Astrocyte of the spinal cord (primary cell): Measurements from ENCODE around the gene RARG.
A peak's percentile ranks its signal among the peaks of the same experiment; 100 is the strongest.

Source experiments
- DNase-seq: peaks from one replicate; pipeline ENCODE4 v3.0.0; 2011; ENCODE audit warnings: low read depth, low spot score
- H3K4me3 ChIP-seq: 2 replicates; pipeline ENCODE4 v1.5.1; 2011; ENCODE audit warnings: low read depth, mild to moderate bottlenecking, low read length, moderate library complexity
- in situ Hi-C: cut with HindIII; loops from 2 replicates; pipeline ENCODE4 v1.10.0; 2017; ENCODE audit warnings: low sequenced_read_pairs
- TF ChIP-seq, protein P1 (sequence below): IDR thresholded peaks from 2 replicates; pipeline ENCODE4 v1.5.1; 2012; ENCODE audit warnings: low read depth, mild to moderate bottlenecking, low read length, inconsistent platforms

Gene RARG

DNA sequence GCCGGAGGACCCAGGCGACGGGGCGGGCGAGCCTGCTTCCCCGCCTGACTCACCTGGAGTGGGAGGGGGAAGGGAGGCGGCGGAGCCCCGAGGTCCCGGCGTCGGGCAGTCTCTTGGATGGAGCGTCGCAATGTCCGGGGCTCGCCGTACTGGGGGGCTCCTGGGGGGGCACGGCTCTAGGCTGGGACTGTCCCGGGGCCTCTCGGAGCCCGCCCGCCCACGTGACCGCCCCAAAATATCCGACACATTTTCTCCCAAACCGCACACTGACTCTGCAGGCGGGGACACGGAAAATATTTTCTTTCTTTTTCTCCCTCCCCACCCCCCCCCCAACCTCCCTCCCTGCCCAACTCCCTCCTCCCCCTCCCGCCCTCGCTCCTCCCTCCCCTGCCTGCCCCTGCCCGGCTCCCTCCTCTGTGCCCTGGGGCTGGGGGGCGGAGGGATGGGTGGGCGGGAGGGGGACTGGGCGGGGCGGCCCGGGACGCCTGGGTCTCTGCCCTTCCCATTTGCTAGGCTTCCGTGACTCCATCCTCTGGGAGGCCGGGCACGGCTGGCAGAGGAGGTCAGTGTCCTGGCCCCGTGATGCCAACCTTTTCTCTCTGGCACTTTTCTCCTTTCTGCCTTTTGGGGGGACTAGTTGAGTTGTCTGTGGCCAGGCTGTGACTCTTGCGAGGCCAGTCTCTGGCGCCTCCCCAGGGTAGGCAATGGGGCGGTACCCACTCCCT is at the start of gene RARG:
RARG (minus strand) TSS at position 289 of the 725 bp plus-strand sequence. CDS start 4,664 bp downstream, outside the sequence.
- no peak for DNase-seq
- TF ChIP-seq, protein P1, sequence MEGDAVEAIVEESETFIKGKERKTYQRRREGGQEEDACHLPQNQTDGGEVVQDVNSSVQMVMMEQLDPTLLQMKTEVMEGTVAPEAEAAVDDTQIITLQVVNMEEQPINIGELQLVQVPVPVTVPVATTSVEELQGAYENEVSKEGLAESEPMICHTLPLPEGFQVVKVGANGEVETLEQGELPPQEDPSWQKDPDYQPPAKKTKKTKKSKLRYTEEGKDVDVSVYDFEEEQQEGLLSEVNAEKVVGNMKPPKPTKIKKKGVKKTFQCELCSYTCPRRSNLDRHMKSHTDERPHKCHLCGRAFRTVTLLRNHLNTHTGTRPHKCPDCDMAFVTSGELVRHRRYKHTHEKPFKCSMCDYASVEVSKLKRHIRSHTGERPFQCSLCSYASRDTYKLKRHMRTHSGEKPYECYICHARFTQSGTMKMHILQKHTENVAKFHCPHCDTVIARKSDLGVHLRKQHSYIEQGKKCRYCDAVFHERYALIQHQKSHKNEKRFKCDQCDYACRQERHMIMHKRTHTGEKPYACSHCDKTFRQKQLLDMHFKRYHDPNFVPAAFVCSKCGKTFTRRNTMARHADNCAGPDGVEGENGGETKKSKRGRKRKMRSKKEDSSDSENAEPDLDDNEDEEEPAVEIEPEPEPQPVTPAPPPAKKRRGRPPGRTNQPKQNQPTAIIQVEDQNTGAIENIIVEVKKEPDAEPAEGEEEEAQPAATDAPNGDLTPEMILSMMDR = no peak
- in situ Hi-C loops = no loop called here
- H3K4me3 ChIP-seq = peak within 1 kb of the TSS; percentile 56

DNA sequence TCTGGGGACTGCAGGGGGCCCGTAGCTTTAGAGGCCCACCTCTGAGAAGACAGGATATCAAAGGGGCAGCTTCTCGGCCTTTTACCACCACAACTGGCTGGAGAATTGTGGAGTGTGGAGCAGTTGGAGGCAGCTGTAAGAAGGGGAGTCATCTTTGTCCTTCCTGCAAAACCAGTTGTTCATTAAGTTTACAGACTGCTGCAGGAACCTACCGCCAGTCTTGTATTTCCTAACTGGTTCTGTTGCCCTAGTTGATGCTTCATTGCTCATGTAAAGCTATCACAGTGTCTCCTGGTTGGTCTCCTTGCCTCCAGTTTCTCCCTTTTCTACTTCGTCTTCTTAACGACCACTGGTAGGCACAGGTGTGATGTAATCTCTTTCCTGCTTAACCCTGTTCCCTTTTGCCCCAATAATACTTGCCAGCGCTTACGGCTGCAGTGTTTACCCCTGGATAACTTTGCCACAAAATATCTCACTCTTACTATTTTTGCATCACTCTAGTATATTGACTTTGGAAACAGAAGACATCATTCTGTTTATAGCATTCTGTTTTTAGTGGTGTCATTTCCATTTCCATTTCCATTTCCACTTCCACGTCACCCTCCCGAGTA is 48.0 kb upstream of the RARG start:
- in situ Hi-C loops = no loop called here
- TF ChIP-seq, protein P1 = no peak
- no peak for DNase-seq
- H3K4me3 ChIP-seq = no peak overlapping the region

DNA sequence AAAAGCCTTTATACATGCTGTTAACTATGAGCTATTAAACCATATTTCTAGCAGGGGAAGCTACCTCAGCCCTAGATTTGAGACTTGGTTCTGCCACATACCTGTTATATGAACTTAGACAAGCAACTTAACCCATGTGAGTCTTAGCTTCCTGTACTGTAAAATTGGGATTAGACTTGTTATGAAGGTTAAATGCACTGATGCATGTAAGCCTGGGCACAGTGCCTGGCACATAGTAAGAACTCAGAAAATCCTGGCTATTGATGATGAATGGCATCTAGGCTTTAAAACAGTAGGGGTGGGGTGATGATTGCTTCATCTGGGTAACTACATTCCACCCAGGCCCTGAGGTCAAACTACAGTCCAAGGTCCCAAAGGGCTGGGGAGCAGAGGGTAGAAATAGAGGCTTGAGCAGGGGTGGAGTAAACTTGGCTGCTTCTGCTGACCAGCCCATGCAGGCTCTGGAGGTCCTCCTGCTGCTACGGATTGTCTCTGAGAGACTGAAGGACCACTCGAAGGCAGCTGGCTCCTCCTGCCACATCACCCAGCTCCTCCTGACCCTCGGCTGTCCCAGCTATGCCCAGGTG is 47.4 kb upstream of the RARG start:
- no peak for DNase-seq
- TF ChIP-seq, protein P1 = no peak
- no peak overlapping the region for H3K4me3 ChIP-seq
- in situ Hi-C loops = no loop called here

- TF ChIP-seq, protein P1 = no peak
- no peak overlapping the region for H3K4me3 ChIP-seq
- DNase-seq = no peak
- in situ Hi-C loops = no loop called here
Measured at GRCh38 chr12:53277981-53278380, 46.0 kb upstream of the RARG start.

- in situ Hi-C loops = no loop called here
- no peak overlapping the region for H3K4me3 ChIP-seq
- no peak for DNase-seq
- TF ChIP-seq, protein P1 = no peak
Measured at GRCh38 chr12:53276511-53276910, 44.5 kb upstream of the RARG start.

GRCh38 chr12:53274445-53274844 is 42.4 kb upstream of the RARG start:
- in situ Hi-C loops = no loop called here
- DNase-seq = no peak
- no peak overlapping the region for H3K4me3 ChIP-seq
- TF ChIP-seq, protein P1 = no peak
